Testis (tissue), 2 donors: ENCODE results near the gene MYCT1.

Experiments
- CTCF ChIP-seq, 3 experiments: fragments of 450-650 bp in 2 of 3; fragments of 200-600 bp in 1 of 3; sonication (generic) in 1 of 3; IDR thresholded peaks; one replicate each; pipeline ENCODE4 v1.5.1; 2016 to 2019; ENCODE audit warnings: antibody characterized with exemption in 3 of 3, mild to moderate bottlenecking in 2 of 3, moderate library complexity in 1 of 3
- POLR2A ChIP-seq: fragments of 450-650 bp; IDR thresholded peaks from one replicate; pipeline ENCODE4 v1.6.1; 2017; ENCODE audit warnings: antibody characterized with exemption, mild to moderate bottlenecking, moderate library complexity

GRCh38 chr6:152734630-152735029 lies 36.9 kb downstream of the MYCT1 start:
- no peak for TF ChIP-seq CTCF (IDR thresholded peaks at IDR 0.05)
- no peak for TF ChIP-seq POLR2A
